Spleen (tissue), 11 donors: ENCODE data around the gene PDZD8. TPM values are rescaled to one million over a fixed set of nuclear protein-coding genes. Genes with fewer than 3 reads are reported as not detected.

Experiments used
- DNase-seq: peaks from one replicate; pipeline ENCODE4 v3.0.0-alpha.2; 2020
- H3K27ac ChIP-seq, 8 donors: fragments of 200-600 bp; sonication (generic) in 7 of 8; 1 replicate in 4 of 8; 2 replicates in 4 of 8; pipeline versions ENCODE4 v1.5.0 to v1.8.0; 2016 to 2021; ENCODE audit warnings: inconsistent platforms in 4 of 8, mild to moderate bottlenecking in 4 of 8, moderate library complexity in 1 of 8
- H3K27me3 ChIP-seq, 7 donors: fragments of 200-600 bp; sonication (generic) in 6 of 7; replicated peaks in 1 of 7; 1 replicate in 4 of 7; 2 replicates in 3 of 7; pipeline versions ENCODE4 v1.5.0 to v1.8.0; 2016 to 2021; ENCODE audit warnings: inconsistent platforms in 3 of 7, mild to moderate bottlenecking in 1 of 7
- H3K36me3 ChIP-seq, 6 donors: fragments of 200-600 bp; sonication (generic) in 5 of 6; 1 replicate in 4 of 6; 2 replicates in 2 of 6; pipeline versions ENCODE4 v1.5.0 to v1.8.0; 2016 to 2021; ENCODE audit warnings: inconsistent platforms in 2 of 6
- H3K4me1 ChIP-seq, 6 donors: fragments of 200-600 bp; sonication (generic) in 5 of 6; 1 replicate in 3 of 6; 2 replicates in 3 of 6; pipeline versions ENCODE4 v1.5.0 to v1.8.0; 2016 to 2021; ENCODE audit warnings: inconsistent platforms in 3 of 6
- H3K4me3 ChIP-seq, 8 donors: fragments of 200-600 bp; sonication (generic) in 7 of 8; 1 replicate in 4 of 8; 2 replicates in 4 of 8; pipeline versions ENCODE4 v1.5.0 to v1.8.0; 2016 to 2021; ENCODE audit warnings: inconsistent platforms in 4 of 8, mild to moderate bottlenecking in 4 of 8, moderate library complexity in 2 of 8
- H3K9me3 ChIP-seq, 8 donors: fragments of 200-600 bp; sonication (generic) in 7 of 8; 1 replicate in 4 of 8; 2 replicates in 4 of 8; pipeline versions ENCODE4 v1.5.0 to v1.8.0; 2016 to 2021; ENCODE audit warnings: inconsistent platforms in 4 of 8
- POLR2A ChIP-seq, 3 donors: fragments of 450-650 bp; IDR thresholded peaks; one replicate each; pipeline ENCODE4 v1.5.1; 2017; ENCODE audit warnings: antibody characterized with exemption in 3 of 3, mild to moderate bottlenecking in 1 of 3
- POLR2AphosphoS5 ChIP-seq, 3 donors: sonication (generic); formaldehyde crosslinking; IDR thresholded peaks; one replicate each; pipeline ENCODE4 v1.5.1; 2017; ENCODE audit warnings: antibody characterized with exemption in 3 of 3
- WGBS, 5 donors: extraction: QIAGEN DNeasy Blood & Tissue Kit in 3 of 5; methylation state at CpG; one replicate each; pipeline versions ENCODE4 v1.1.5 to v1.1.7; 2013 to 2018; 5-methylcytosine and 5-hydroxymethylcytosine counted together
- intact Hi-C: fragments of 100-400 bp; cut with DNase I; formaldehyde crosslinking; loops from one replicate; pipeline ENCODE4 v1.15.0; 2023; ENCODE audit warnings: low total_unique reads
- polyA plus RNA-seq, 3 donors: library from polyadenylated mRNA; stranded (reverse); fragments of 200-250 nt; gene quantifications; one replicate each; pipeline ENCODE4 v1.2.1, GENCODE V29; 2013
- total RNA-seq, 7 donors: library from RNA; depleted of rRNA in 3 of 7; stranded (reverse); fragments of >200 nt in 3 of 7; fragmentation: NEBNext Ultra II Directional in 4 of 7; extraction: Animal tissue kit (Norgen Biotek cat#: 25700) in 4 of 7; gene quantifications; one replicate each; pipeline versions ENCODE4 v1.1.0 to v1.2.1, GENCODE V29; 2016 to 2021
- TF ChIP-seq, protein P1 (sequence below), 11 experiments: fragments of 200-600 bp in 7 of 11; fragments of 450-650 bp in 4 of 11; sonication (generic) in 4 of 11; IDR thresholded peaks in 8 of 11; conservative IDR thresholded peaks in 3 of 11; 1 replicate in 7 of 11; 2 replicates in 4 of 11; pipeline versions ENCODE4 v1.4.0 to v1.8.0; 2016 to 2021; ENCODE audit warnings: antibody characterized with exemption in 11 of 11, inconsistent platforms in 4 of 11, mild to moderate bottlenecking in 1 of 11
- donor health status: healthy with polysubstance abuse.
- donor health status: DM: no; HTN: no; CAD: no; lungs with moderate emphysema.
- donor health status: DM: no; HTN: no; CAD: no.
- donor health status: Bipolar disorder and iron deficiency.
- donor health status: healthy.
- donor health status: DM: no; HTN: no; CAD: no.
- donor health status: DM: yes; HTN: yes; CAD: no.

PDZD8 gene
- total and polyA plus RNA-seq, 10 donors: 0.91 to 119 (median 26.5) TPM

GRCh38 chr10:117408436-117409384, 33.5 kb upstream of the PDZD8 start:
- Histone ChIP-seq H3K27ac (peak overlapping the region in 3 of 8 donors; percentile 19 to 24 (median 19)), H3K36me3 (no peaks in the 10 kb centered on the region), H3K4me1 (peaks cover 0 to 38% (median 12%) of the 10 kb centered on the region in 6 donors), H3K27me3 (peaks cover 0 to 36% (median 3%) of the 10 kb centered on the region in 7 donors), H3K9me3 (no peaks in the 10 kb centered on the region), H3K4me3 (no peak overlapping the region)
- no peak for TF ChIP-seq POLR2A (IDR thresholded peaks at IDR 0.05)
- TF ChIP-seq, protein P1, sequence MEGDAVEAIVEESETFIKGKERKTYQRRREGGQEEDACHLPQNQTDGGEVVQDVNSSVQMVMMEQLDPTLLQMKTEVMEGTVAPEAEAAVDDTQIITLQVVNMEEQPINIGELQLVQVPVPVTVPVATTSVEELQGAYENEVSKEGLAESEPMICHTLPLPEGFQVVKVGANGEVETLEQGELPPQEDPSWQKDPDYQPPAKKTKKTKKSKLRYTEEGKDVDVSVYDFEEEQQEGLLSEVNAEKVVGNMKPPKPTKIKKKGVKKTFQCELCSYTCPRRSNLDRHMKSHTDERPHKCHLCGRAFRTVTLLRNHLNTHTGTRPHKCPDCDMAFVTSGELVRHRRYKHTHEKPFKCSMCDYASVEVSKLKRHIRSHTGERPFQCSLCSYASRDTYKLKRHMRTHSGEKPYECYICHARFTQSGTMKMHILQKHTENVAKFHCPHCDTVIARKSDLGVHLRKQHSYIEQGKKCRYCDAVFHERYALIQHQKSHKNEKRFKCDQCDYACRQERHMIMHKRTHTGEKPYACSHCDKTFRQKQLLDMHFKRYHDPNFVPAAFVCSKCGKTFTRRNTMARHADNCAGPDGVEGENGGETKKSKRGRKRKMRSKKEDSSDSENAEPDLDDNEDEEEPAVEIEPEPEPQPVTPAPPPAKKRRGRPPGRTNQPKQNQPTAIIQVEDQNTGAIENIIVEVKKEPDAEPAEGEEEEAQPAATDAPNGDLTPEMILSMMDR (IDR thresholded peaks at IDR 0.05 in 8 of 11, conservative IDR thresholded peaks at IDR 0.05 in 3 of 11): no peak
- TF ChIP-seq POLR2AphosphoS5 (IDR thresholded peaks at IDR 0.05): no peak
- WGBS, 5 donors: 28 to 54% (median 46%) methylated on average over 5 of the region's 5 CpGs
- no peak for DNase-seq
- intact Hi-C loops: no loop called here

GRCh38 chr10:117405730-117406129, 30.5 kb upstream of the PDZD8 start:
- WGBS, 5 donors: 50 to 87% (median 55%) methylated on average over 3 of the region's 3 CpGs
- DNase-seq: no peak
- intact Hi-C loops: no loop called here

DNA sequence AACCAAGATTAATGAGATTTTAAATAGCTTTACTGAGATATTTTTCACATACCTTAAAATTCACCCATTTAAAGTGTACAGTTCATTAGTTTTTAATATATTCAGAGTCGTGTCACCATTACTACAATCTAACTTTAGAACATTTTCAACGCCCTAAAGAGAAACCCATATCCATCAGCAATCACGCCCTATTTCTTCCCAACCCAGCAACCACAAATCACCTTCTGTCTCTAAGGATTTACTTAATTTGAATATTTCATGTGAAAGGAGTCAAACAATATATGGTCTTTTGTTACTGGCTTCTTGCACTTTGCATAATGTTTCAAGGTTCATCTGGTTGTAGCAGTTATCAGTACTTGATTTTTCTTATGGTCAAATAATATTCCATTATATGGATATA, 25.1 kb upstream of the PDZD8 start:
- no peaks in the 10 kb centered on the region for H3K4me1 ChIP-seq
- intact Hi-C loops: no loop called here
- H3K36me3 ChIP-seq: no peaks in the 10 kb centered on the region
- no peak overlapping the region for H3K4me3 ChIP-seq
- no peaks in the 10 kb centered on the region for H3K9me3 ChIP-seq
- TF ChIP-seq POLR2AphosphoS5 (IDR thresholded peaks at IDR 0.05): no peak
- WGBS, 5 donors: 73 to 89% (median 79%) methylated on average over 3 of the region's 3 CpGs
- peak overlapping the region in 7 of 8 donors; percentile 46 to 88 (median 80) for H3K27ac ChIP-seq
- no peak for DNase-seq
- peaks cover 0 to 41% (median 0%) of the 10 kb centered on the region in 7 donors for H3K27me3 ChIP-seq

More at GRCh38 chr10:117405730-117406129, 30.5 kb upstream of the PDZD8 start:
- H3K9me3 ChIP-seq: no peaks in the 10 kb centered on the region
- peaks cover 0 to 51% (median 3%) of the 10 kb centered on the region in 7 donors for H3K27me3 ChIP-seq
- H3K4me1 ChIP-seq: peaks cover 0 to 27% (median 10%) of the 10 kb centered on the region in 6 donors
- no peaks in the 10 kb centered on the region for H3K36me3 ChIP-seq
- TF ChIP-seq POLR2A (IDR thresholded peaks at IDR 0.05) (no peak), POLR2AphosphoS5 (IDR thresholded peaks at IDR 0.05) (no peak)
- TF ChIP-seq, protein P1 (IDR thresholded peaks at IDR 0.05 in 8 of 11, conservative IDR thresholded peaks at IDR 0.05 in 3 of 11): no peak
- H3K27ac ChIP-seq: peak overlapping the region in 1 of 8 donors; percentile 43
- H3K4me3 ChIP-seq: no peak overlapping the region

GRCh38 chr10:117399341-117400196, 24.3 kb upstream of the PDZD8 start:
- H3K27me3 ChIP-seq: peaks cover 0 to 35% (median 0%) of the 10 kb centered on the region in 7 donors
- peak overlapping the region in 7 of 8 donors; percentile 46 to 88 (median 80) for H3K27ac ChIP-seq
- no peaks in the 10 kb centered on the region for H3K9me3 ChIP-seq
- H3K36me3 ChIP-seq: no peaks in the 10 kb centered on the region
- 54 to 78% (median 60%) methylated on average over 6 of the region's 6 CpGs for WGBS, 5 donors
- H3K4me1 ChIP-seq: no peaks in the 10 kb centered on the region
- TF ChIP-seq POLR2AphosphoS5 (IDR thresholded peaks at IDR 0.05) (no peak), POLR2A (IDR thresholded peaks at IDR 0.05) (no peak)
- TF ChIP-seq, protein P1 (IDR thresholded peaks at IDR 0.05 in 8 of 11, conservative IDR thresholded peaks at IDR 0.05 in 3 of 11): no peak
- intact Hi-C loops: no loop called here
- no peak for DNase-seq
- H3K4me3 ChIP-seq: peak overlapping the region in 1 of 8 donors; percentile 40
